Measurements from ENCODE around the gene CUX1. TPM values are rescaled to one million over a fixed set of nuclear protein-coding genes. Genes with fewer than 3 reads are reported as not detected.

The CUX1 gene
- total RNA-seq, 1 experiment from 2014 or later = 54.8 TPM

- H3K36me3 Mint-ChIP-seq (ENCODE audit: insufficient read depth, unreplicated experiment) = peaks cover 5% of the 10 kb centered on the region
- TF ChIP-seq, protein P1, sequence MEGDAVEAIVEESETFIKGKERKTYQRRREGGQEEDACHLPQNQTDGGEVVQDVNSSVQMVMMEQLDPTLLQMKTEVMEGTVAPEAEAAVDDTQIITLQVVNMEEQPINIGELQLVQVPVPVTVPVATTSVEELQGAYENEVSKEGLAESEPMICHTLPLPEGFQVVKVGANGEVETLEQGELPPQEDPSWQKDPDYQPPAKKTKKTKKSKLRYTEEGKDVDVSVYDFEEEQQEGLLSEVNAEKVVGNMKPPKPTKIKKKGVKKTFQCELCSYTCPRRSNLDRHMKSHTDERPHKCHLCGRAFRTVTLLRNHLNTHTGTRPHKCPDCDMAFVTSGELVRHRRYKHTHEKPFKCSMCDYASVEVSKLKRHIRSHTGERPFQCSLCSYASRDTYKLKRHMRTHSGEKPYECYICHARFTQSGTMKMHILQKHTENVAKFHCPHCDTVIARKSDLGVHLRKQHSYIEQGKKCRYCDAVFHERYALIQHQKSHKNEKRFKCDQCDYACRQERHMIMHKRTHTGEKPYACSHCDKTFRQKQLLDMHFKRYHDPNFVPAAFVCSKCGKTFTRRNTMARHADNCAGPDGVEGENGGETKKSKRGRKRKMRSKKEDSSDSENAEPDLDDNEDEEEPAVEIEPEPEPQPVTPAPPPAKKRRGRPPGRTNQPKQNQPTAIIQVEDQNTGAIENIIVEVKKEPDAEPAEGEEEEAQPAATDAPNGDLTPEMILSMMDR (IDR thresholded peaks at IDR 0.05; ENCODE audit: unreplicated experiment) = no peak
- no peak overlapping the region for H3K27ac Mint-ChIP-seq (ENCODE audit: unreplicated experiment)
- CTCF ChIA-PET = no interaction called here
- BruUV-seq (replicated peaks) = no TSS peak
- H3K4me3 Mint-ChIP-seq (ENCODE audit: low read depth, unreplicated experiment) = no peak overlapping the region
- H3K27me3 Mint-ChIP-seq (ENCODE audit: unreplicated experiment) = no peaks in the 10 kb centered on the region
- H3K4me1 Mint-ChIP-seq (ENCODE audit: low read depth, unreplicated experiment) = peaks cover 7% of the 10 kb centered on the region
- DNase-seq = no peak
- no peaks in the 10 kb centered on the region for H3K9me3 Mint-ChIP-seq (ENCODE audit: low read depth, unreplicated experiment)
- intact Hi-C loops (cut with micrococcal nuclease; ENCODE audit: unreplicated experiment) = no loop called here
Observed at GRCh38 chr7:101963693-101964092, 146.3 kb downstream of the CUX1 start.

DNA sequence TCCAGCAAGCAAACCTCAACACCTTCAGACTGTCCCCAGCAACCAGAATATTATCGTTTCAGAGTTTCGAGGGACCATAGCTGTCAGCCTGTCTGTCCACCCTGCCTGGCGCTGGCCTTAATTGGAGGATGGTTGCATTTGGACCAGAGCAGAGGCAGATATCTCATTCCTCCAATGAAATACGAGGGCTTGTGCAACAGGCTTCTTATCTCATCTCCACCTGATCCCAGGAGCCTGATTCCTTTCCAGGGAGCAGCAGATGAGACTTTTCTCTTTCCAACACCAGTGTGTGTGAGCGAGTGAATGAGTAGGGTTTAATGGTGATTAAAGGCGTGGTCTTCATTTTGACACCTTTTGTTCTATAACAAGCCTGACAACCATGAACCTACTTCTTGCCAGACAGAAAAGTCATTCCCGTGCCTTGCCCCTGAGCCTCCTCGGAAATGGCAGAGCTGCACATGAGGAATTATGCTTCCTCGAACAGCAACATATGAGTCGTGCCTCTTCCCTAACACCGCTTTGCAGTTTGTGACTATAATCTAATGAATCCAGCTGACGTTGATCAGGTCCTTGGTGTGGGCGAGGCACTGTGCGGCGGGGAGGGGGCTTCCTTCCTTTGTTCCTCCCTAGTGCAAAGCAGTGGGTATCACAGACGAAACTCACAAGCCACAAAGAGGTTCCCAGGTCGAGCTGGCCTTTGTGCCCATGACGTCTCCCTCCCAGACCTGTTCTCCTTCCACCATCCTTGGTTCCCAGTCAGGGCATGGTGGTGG is 147.4 kb downstream of the CUX1 start:
- Mint-ChIP-seq H3K36me3 (ENCODE audit: insufficient read depth, unreplicated experiment) (no peaks in the 10 kb centered on the region), H3K27ac (ENCODE audit: unreplicated experiment) (no peak overlapping the region), H3K9me3 (ENCODE audit: low read depth, unreplicated experiment) (no peaks in the 10 kb centered on the region), H3K4me3 (ENCODE audit: low read depth, unreplicated experiment) (no peak overlapping the region), H3K4me1 (ENCODE audit: low read depth, unreplicated experiment) (peaks cover 7% of the 10 kb centered on the region), H3K27me3 (ENCODE audit: unreplicated experiment) (no peaks in the 10 kb centered on the region)
- intact Hi-C loops (cut with micrococcal nuclease; ENCODE audit: unreplicated experiment) = no loop called here
- DNase-seq = no peak
- no TSS peak for BruUV-seq (replicated peaks)
- CTCF ChIA-PET = no interaction called here
- TF ChIP-seq, protein P1 (IDR thresholded peaks at IDR 0.05; ENCODE audit: unreplicated experiment) = no peak

DNA sequence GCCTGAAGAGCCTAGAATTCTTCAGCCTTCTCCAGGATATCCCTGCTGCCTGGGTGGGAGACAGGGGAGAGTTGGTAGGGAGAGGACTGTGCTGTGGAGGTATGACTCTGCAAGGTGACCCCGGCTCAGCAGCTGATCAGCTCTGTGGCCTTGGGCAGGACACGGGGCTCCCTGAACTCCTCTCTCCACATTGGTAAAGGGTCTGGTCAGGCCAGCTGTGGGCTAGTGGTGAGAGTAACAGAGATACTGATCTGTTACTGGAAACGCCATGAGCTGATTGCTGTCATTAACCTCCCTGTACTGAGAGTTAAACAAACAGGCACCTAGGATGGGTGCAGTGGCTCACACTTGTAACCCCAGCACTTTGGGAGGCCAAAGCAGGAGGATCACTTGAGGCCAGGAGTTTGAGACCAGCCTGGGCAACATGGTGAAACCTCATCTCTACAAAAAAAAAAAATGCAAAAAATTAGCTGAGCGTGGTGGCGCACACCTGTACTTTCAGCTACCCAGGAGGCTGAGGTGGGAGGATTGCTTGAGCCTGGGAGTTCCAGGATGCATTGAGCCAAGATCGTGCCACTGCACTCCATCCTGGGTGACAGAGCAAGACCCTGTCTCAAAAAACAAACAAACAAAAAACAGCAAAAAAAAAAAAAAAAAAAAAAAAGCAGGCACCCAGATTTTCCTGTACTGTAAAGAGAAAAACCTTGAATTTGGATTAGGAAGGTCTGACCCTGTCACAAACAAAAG is 151.5 kb downstream of the CUX1 start:
- TF ChIP-seq, protein P1 (IDR thresholded peaks at IDR 0.05; ENCODE audit: unreplicated experiment) = no peak
- intact Hi-C loops (cut with micrococcal nuclease; ENCODE audit: unreplicated experiment) = no loop called here
- Mint-ChIP-seq H3K36me3 (ENCODE audit: insufficient read depth, unreplicated experiment) (no peaks in the 10 kb centered on the region), H3K27ac (ENCODE audit: unreplicated experiment) (no peak overlapping the region), H3K9me3 (ENCODE audit: low read depth, unreplicated experiment) (no peaks in the 10 kb centered on the region), H3K4me3 (ENCODE audit: low read depth, unreplicated experiment) (no peak overlapping the region), H3K27me3 (ENCODE audit: unreplicated experiment) (no peaks in the 10 kb centered on the region), H3K4me1 (ENCODE audit: low read depth, unreplicated experiment) (no peaks in the 10 kb centered on the region)
- DNase-seq = no peak
- BruUV-seq (replicated peaks) = no TSS peak
- CTCF ChIA-PET = no interaction called here

DNA sequence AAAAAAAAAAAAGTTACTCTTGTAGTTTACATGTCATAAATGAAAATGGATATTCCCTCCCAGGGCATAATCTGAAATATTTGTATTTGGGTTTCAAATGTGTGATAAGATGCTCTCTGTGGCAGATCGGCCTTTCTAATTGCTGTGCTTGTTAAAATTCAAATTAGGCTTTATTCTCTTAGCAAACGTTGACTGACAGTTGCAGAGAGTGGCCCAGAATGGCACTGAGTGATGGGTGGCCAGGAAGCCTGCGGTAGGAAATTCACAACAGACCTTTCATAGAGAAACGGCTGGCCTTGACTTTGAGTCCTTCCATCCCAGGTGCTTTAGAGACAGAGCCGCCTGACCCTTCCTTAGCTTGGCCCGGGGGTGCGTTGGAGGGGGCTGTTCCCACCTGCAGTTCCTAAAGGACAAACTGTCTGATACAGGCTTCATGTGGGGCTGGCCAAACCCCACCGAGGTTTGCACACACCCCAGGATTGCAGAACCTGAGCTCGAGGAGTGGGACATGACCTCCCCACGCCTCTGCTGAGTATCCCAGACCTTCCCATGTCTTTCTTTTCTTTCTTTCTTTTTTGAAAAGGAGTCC is 152.7 kb downstream of the CUX1 start:
- no peak overlapping the region for H3K4me3 Mint-ChIP-seq (ENCODE audit: low read depth, unreplicated experiment)
- no peaks in the 10 kb centered on the region for H3K4me1 Mint-ChIP-seq (ENCODE audit: low read depth, unreplicated experiment)
- intact Hi-C loops (cut with micrococcal nuclease; ENCODE audit: unreplicated experiment) = no loop called here
- H3K9me3 Mint-ChIP-seq (ENCODE audit: low read depth, unreplicated experiment) = no peaks in the 10 kb centered on the region
- CTCF ChIA-PET = interaction anchor here (0.5 kb wide), 1 partner anchor 1059 kb away, joined by 6 read pairs; no protein-coding TSS in a partner anchor
- H3K36me3 Mint-ChIP-seq (ENCODE audit: insufficient read depth, unreplicated experiment) = no peaks in the 10 kb centered on the region
- DNase-seq = no peak
- BruUV-seq (replicated peaks) = no TSS peak
- TF ChIP-seq, protein P1 (IDR thresholded peaks at IDR 0.05; ENCODE audit: unreplicated experiment) = no peak
- H3K27me3 Mint-ChIP-seq (ENCODE audit: unreplicated experiment) = no peaks in the 10 kb centered on the region
- no peak overlapping the region for H3K27ac Mint-ChIP-seq (ENCODE audit: unreplicated experiment)
